ENCODE results near the gene KRTAP10-7.

GRCh38 chr21:44569861-44570517, 30.4 kb upstream of the KRTAP10-7 start:
- no peak for TF ChIP-seq CTCF (IDR thresholded peaks at IDR 0.05; ENCODE audit: low read length)
- no peak for TF ChIP-seq EZH2 (optimal IDR thresholded peaks at IDR 0.05; ENCODE audit: low read depth, low read length)
